ENCODE measurements around the gene MAD2L2. TPM values are rescaled to one million over a fixed set of nuclear protein-coding genes. Genes with fewer than 3 reads are reported as not detected.

Gene MAD2L2
- total RNA-seq, 1 donor from 2014 or later: 30.1 TPM

GRCh38 chr1:11708554-11709350 is 27.8 kb upstream of the MAD2L2 start:
- H3K4me1 ChIP-seq (ENCODE audit: insufficient read depth, low read length): peaks cover 3% of the 10 kb centered on the region
- H3K9me3 ChIP-seq (ENCODE audit: insufficient read depth, low read depth, low read length): no peaks in the 10 kb centered on the region
- no peak overlapping the region for H3K27ac ChIP-seq (ENCODE audit: low read depth, low read length)
- H3K79me2 ChIP-seq (ENCODE audit: insufficient read depth, low read length): no peaks in the 10 kb centered on the region
- H3K4me3 Mint-ChIP-seq (ENCODE audit: unreplicated experiment): no peak overlapping the region
- no peak for TF ChIP-seq EZH2 (IDR thresholded peaks at IDR 0.05; ENCODE audit: insufficient read depth, low read length)
- TF ChIP-seq CTCF (IDR thresholded peaks at IDR 0.05; ENCODE audit: insufficient read depth, low read depth, low read length): no peak
- no peak overlapping the region for H3K4me2 ChIP-seq (ENCODE audit: low read length)
- H2AFZ ChIP-seq (ENCODE audit: low read depth, low read length): no peak overlapping the region
- H3K36me3 Mint-ChIP-seq (ENCODE audit: low read depth, unreplicated experiment): no peaks in the 10 kb centered on the region
- H3K9me3 Mint-ChIP-seq (ENCODE audit: unreplicated experiment): no peaks in the 10 kb centered on the region
- H3K27ac Mint-ChIP-seq (ENCODE audit: unreplicated experiment): no peak overlapping the region
- H3K27me3 Mint-ChIP-seq (ENCODE audit: low read depth, unreplicated experiment): peaks cover 48% of the 10 kb centered on the region
- no peak overlapping the region for H3K4me3 ChIP-seq (ENCODE audit: insufficient read depth, low read depth, low read length)
- H3K36me3 ChIP-seq (ENCODE audit: insufficient read depth, low read length): no peaks in the 10 kb centered on the region
- no peaks in the 10 kb centered on the region for H3K4me1 Mint-ChIP-seq (ENCODE audit: low read depth, unreplicated experiment)
- FAIRE-seq (no peak), DNase-seq (ENCODE audit: low read depth) (no peak)
- peaks cover 15% of the 10 kb centered on the region for H4K20me1 ChIP-seq (ENCODE audit: insufficient read depth, low read length)
- peaks cover 6% of the 10 kb centered on the region for H3K27me3 ChIP-seq (ENCODE audit: insufficient read depth, low read length)
- H3K9ac ChIP-seq (ENCODE audit: low read length): no peak overlapping the region

- no peaks in the 10 kb centered on the region for H3K36me3 Mint-ChIP-seq (ENCODE audit: low read depth, unreplicated experiment)
- H3K9me3 Mint-ChIP-seq (ENCODE audit: unreplicated experiment): no peaks in the 10 kb centered on the region
- TF ChIP-seq EZH2 (IDR thresholded peaks at IDR 0.05; ENCODE audit: insufficient read depth, low read length) (no peak), CTCF (IDR thresholded peaks at IDR 0.05; ENCODE audit: insufficient read depth, low read depth, low read length) (no peak)
- H3K27me3 Mint-ChIP-seq (ENCODE audit: low read depth, unreplicated experiment): peaks cover 57% of the 10 kb centered on the region
- Histone ChIP-seq H3K4me1 (ENCODE audit: insufficient read depth, low read length) (peaks cover 3% of the 10 kb centered on the region), H3K79me2 (ENCODE audit: insufficient read depth, low read length) (no peaks in the 10 kb centered on the region), H3K36me3 (ENCODE audit: insufficient read depth, low read length) (no peaks in the 10 kb centered on the region), H3K27me3 (ENCODE audit: insufficient read depth, low read length) (peaks cover 12% of the 10 kb centered on the region), H3K27ac (ENCODE audit: low read depth, low read length) (no peak overlapping the region), H4K20me1 (ENCODE audit: insufficient read depth, low read length) (peaks cover 24% of the 10 kb centered on the region), H3K4me2 (ENCODE audit: low read length) (no peak overlapping the region), H3K4me3 (ENCODE audit: insufficient read depth, low read depth, low read length) (no peak overlapping the region), H3K9me3 (ENCODE audit: insufficient read depth, low read depth, low read length) (no peaks in the 10 kb centered on the region), H2AFZ (ENCODE audit: low read depth, low read length) (no peak overlapping the region), H3K9ac (ENCODE audit: low read length) (no peak overlapping the region)
- no peak for DNase-seq (ENCODE audit: low read depth)
- no peak for FAIRE-seq
- no peaks in the 10 kb centered on the region for H3K4me1 Mint-ChIP-seq (ENCODE audit: low read depth, unreplicated experiment)
- H3K27ac Mint-ChIP-seq (ENCODE audit: unreplicated experiment): no peak overlapping the region
- no peak overlapping the region for H3K4me3 Mint-ChIP-seq (ENCODE audit: unreplicated experiment)
Measured at GRCh38 chr1:11707621-11708276, 26.8 kb upstream of the MAD2L2 start.

GRCh38 chr1:11706292-11706691 is 25.3 kb upstream of the MAD2L2 start:
- no peak for DNase-seq (ENCODE audit: low read depth)
- no peak overlapping the region for H3K9ac ChIP-seq (ENCODE audit: low read length)
- H2AFZ ChIP-seq (ENCODE audit: low read depth, low read length): no peak overlapping the region
- FAIRE-seq: no peak
- no peaks in the 10 kb centered on the region for H3K9me3 Mint-ChIP-seq (ENCODE audit: unreplicated experiment)
- no peaks in the 10 kb centered on the region for H3K4me1 Mint-ChIP-seq (ENCODE audit: low read depth, unreplicated experiment)
- no peak overlapping the region for H3K27ac ChIP-seq (ENCODE audit: low read depth, low read length)
- no peaks in the 10 kb centered on the region for H3K79me2 ChIP-seq (ENCODE audit: insufficient read depth, low read length)
- H3K36me3 ChIP-seq (ENCODE audit: insufficient read depth, low read length): no peaks in the 10 kb centered on the region
- no peaks in the 10 kb centered on the region for H3K36me3 Mint-ChIP-seq (ENCODE audit: low read depth, unreplicated experiment)
- H4K20me1 ChIP-seq (ENCODE audit: insufficient read depth, low read length): peaks cover 31% of the 10 kb centered on the region
- TF ChIP-seq CTCF (IDR thresholded peaks at IDR 0.05; ENCODE audit: insufficient read depth, low read depth, low read length): no peak
- no peak for TF ChIP-seq EZH2 (IDR thresholded peaks at IDR 0.05; ENCODE audit: insufficient read depth, low read length)
- H3K27me3 Mint-ChIP-seq (ENCODE audit: low read depth, unreplicated experiment): peaks cover 53% of the 10 kb centered on the region
- H3K27me3 ChIP-seq (ENCODE audit: insufficient read depth, low read length): peaks cover 18% of the 10 kb centered on the region
- H3K9me3 ChIP-seq (ENCODE audit: insufficient read depth, low read depth, low read length): no peaks in the 10 kb centered on the region
- no peak overlapping the region for H3K4me3 ChIP-seq (ENCODE audit: insufficient read depth, low read depth, low read length)
- H3K27ac Mint-ChIP-seq (ENCODE audit: unreplicated experiment): no peak overlapping the region
- H3K4me2 ChIP-seq (ENCODE audit: low read length): no peak overlapping the region
- peaks cover 3% of the 10 kb centered on the region for H3K4me1 ChIP-seq (ENCODE audit: insufficient read depth, low read length)
- no peak overlapping the region for H3K4me3 Mint-ChIP-seq (ENCODE audit: unreplicated experiment)
